GM19025 (cell line): Measurements from ENCODE around the gene HSF5.
A peak's percentile ranks its signal among the peaks of the same experiment; 100 is the strongest.

Experiments
- ATAC-seq: cut with Tn5 transposase; IDR thresholded peaks from one replicate; pipeline ENCODE4 v1.9.1; 2021; ENCODE audit warnings: mild to moderate bottlenecking, low read depth, moderate library complexity; ENCODE audit not compliant: unreplicated experiment

The HSF5 gene

DNA sequence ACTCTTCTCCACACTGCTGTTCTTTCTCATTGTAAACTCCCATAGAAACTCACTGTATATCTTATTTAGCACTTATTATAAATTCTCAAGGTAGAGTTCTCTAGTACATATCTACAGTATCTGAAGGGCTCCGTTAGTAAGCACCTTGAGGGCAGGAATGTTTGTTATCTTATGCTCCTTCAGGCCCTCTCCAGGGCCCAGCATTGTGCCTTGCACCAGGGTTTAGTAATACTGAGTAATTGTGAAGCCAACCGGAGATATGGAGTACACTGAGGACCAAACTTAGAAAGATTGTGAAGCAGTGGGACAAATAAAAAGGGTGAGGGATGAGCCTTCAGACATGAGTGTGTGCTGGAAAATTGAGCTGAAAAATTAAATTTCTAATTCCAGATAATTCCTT is 97.3 kb downstream of the HSF5 start:
- no peak for ATAC-seq

DNA sequence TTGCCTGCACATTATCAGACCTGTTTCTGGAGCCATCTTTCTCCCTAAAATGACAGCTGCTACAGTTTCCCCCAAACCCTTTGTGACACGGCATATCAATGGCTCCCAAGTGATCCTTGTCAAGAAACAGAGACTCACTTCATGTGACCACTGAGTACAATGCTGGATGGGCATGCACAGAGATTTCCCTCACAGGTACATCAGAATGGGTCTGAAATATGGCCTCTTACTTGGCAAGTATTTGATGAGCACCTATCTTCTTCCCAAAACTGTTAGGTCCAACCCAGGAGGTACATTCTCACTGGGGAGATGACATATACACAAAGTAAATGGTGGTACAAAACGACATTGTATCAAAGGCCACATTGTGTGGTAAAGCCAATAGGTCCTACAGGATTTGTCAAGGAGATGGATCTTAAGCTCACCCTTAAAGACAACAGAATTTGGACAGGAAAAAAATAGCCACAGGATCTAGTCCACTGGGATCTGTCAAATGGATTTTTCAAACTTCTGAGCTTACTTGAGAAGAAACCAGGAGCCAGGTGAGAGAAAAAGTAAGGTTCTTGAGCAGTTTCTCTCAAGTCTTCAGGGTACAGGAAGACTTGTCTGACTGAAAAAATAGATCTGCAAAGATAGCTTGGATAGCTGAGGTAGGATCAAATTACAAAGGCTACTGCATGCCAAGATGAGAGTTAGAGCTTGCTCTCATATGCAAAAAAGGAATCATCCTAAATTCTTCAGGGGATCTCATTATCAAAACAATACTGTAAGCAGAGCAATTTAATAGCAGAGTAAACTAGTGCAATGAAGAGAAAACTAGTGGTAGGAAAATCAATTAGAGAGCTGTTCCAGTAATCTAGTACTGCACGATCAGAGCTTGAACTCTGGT is 99.7 kb downstream of the HSF5 start:
- ATAC-seq: no peak

DNA sequence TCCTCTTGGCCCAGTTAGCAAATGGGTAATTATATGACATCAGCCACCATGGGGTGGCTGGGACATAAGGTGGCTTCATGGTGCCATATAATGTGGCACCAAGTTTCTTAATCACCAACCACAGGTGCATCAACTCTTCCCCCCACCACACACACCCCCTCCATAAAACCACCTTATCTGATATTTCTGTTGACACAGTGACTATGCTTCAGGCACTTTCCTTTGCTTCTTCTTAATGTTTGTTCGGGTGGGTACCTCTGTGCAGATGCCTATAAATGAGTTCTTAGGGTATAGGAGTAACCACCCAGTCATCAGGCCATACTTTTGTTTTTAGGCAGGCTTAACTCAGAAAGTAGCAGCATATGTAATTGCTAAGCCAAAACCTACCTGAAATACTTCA is 100.4 kb downstream of the HSF5 start:
- ATAC-seq: no peak

DNA sequence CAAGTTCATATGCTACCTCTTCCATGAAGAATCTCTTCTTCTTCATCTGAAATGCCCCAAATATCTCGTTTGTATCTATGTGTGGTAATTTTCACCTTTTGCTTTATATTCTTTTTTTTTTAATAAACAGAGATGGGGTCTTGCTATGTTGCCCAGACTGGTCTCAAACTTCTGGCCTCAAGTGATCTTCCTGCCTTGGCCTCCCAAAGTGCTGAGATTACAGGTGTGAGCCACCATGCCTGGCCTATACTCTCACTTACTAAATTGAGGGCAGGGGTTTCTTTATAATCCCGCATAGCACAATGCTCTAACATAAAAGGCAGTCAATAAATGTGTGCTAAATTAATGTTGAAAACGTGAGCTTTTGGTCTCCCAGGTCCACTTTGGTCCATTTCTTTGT is 101.5 kb downstream of the HSF5 start:
- ATAC-seq: no peak

DNA sequence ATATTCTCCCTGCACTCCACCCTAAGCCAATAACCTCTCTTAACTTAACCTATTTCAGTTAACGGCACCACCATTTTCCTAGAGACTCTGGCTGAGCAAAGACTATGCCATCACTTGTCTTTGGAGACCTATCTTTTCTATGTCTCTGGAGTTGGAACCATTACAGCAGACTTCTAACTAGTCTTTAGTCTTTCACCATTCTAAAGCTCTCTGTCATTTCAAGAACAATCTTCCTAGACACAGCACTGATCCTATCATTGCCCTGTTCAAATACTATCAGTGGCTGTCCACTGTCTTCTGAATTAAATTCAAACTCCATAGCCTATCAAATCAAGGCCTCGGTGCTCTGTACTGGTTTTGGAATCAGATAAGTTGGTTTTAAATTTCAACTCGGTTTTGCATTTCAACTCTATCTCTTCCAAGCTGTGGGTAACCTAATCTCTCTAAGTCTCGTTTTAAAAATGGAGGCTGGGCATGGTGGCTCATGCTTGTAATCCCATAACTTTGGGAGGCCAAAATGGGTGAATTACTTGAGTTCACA is 102.8 kb downstream of the HSF5 start:
- ATAC-seq: no peak

DNA sequence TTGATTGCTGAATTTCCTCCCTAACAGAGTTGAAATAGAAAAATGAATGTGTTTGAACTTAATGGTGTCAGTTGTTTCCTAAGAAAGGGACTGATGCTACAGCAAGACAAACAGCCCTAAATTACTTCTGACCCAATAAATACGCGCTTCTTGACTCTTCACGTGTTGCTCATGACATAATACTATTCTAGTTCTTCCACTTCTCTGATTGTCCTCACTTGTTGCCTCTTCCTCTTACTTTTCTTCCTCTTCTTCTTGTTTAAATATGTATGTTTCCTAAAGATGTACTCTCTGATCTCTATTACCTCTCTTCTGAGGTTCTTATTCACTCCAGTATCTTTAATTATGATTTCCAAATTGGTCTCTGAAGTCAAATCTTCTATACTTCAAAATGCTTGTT is 103.3 kb downstream of the HSF5 start:
- no peak for ATAC-seq

DNA sequence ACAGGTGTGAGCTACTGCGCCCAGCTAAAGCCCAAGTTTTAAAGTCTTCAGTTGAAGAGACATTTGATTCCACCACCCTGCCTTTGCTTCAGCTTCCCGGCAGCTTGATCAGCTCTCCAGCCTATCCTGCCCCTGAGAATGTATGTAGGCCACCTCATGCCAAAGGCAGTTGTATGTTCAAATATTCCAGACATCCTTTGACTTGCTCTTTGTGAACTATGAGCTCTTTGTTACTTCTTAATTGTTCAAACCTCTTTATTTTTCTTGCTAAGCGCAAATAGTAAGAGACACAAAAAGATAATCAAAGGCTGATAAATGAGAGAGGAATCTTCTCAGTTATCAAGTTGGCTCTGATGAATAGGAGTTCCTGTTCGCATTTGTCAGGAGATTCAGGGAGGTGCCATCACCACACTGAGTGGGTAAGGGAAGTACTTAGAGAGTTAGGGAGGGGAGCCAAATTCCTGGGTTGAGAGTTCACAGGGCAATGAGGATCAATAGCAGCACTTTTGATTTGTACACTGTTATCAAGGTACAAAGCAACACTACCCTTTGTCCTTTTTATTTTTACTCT is 104.2 kb downstream of the HSF5 start:
- ATAC-seq: no peak

DNA sequence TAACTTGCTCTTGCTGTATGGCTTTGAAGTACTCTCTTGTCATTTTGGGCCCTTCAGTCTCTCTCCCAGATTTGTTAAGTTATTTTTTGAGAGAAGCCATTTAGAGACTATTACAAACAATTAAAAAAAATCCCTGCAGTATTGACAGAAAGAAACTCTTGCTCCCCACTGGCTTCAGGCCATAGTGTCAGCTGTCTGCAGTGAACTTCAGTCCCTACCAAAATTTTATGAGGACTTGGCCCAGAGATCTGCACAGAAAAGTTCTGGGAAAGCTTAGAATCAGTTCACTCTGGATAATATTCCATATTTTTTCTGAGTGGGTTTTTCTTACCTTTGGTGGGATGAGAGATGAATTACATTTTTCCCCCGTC is 105.4 kb downstream of the HSF5 start:
- no peak for ATAC-seq

DNA sequence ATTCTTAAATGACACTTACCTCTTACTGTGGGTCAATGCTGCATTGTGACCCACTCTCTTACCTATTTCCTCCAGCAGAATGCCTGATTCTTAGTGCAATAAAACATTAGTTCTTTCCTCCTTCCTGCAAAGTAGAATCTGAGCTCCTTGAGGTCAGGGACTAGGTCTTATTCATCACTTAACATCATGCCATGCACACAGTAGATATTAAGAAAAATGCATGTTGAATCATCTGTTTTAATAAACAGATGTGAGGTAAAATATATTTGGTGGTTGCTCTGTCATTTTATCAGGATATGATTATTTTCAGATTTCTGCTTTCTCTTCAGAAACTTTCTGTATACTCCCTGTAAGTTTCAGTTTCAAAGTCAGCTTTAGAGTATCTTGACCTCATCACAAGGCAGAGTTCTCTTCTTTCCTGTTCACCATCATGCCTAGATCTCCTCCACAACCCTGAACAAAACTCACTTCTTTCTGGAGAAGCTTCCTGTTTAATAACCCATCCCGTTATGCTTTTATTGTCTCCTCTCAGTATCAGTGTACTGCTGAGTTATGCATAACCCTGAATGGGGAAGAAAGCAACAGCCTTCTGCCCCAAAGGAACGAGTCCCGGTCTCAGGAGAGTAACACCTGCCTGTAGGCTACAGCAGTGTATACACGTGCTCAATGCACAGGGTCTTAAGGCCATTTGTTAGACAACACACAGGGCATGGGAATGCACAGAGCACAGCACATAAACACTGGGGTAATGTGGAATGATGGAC is 105.9 kb downstream of the HSF5 start:
- peak; percentile 67 for ATAC-seq

DNA sequence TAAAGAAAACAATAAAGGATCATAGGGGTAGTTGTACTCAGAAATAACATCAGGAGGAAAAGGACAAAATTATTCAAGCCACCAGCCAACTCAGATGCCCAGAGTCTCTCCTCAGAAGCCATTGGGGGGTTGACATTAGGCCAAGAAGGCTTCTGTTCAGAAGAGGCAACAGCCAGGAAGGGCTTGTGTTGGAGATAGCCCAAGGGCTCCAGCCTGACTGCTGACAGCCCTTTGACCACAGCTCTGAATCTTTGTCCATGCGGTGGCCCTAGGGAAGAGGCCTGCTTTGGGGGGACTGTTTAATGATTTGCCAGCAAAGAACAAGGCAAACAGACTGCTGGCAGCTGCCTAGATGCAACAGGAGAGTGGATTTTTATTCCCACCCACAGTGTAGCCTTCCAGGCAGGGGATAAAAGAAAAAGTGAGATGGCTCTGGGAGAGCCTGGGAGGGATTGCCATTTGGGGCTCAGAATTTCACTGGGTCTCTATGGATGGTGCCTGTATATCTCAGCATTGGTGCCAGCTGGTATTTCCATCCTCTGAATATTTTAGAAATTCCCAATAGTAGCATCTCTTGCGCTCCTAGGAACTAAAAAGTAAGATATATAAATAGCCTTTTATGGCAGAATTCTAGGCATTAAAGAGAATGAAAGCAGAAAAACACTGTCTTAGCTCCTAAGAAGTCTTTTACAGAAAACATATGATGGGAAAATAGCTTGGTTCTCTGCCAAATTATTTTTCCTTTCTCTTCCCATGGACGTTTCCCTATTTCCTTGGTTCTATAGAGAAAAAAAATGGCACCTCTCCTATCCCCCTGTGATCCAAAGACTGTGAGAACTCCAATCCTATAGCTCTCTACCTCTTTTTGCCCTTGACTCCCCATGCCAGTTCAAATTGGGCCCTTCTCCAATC is 106.8 kb downstream of the HSF5 start:
- no peak for ATAC-seq

DNA sequence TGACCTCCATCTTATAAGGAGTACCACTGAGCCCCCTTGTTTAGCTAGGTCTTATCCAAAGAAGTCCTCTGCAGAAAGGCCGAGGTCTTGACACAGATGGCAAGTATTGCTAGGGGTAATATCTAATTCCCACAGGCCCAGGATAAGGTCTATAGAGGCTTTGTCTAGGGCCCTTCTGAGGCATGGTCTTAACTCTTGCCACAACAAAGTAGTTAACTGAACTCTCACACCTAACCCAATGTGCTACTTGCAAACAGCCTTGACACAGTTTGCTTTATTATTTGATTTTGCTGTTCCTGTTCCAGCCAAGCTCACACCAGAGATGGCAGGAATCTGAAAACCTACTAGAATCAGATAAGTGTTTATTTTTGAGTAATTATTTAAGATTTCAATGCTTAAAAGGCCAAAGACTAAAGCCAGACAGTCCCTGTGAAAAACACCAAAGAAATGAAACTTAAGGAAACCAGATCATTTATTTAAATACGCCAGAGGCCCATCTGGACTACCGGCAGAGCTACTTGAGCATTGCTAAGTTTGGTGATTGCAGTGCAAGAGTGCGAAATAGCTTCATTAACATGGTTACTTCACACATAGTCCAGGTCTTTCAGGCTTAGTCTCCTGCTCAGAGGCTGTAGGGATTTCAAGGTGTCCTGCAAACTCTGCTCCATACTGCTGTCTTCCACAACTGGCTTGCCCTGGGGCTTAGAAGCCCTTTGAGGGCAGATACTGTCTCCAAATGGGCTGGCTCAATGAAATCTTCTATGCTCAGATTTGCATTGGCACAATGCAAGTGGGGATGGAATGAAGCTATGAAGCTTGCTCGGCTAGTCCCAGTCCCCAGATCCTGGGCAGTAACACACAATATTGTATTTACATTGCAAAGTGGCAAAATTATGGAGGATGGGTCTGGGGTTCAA is 107.7 kb downstream of the HSF5 start:
- no peak for ATAC-seq

DNA sequence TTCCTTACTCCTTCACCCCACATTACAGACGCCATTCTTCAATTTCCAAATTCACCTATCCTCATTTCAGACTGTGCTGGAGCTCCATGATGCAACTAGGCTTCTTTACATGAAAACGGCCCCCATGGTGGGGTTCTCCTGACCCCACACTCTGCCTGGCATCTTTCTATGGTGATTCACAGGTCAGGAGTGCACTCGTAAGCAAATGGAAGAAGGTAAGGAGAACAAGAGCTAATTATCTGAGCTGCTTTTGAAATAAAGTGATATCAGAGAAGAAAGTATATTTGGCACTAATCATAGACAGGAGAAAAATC is 108.7 kb downstream of the HSF5 start:
- ATAC-seq: no peak

DNA sequence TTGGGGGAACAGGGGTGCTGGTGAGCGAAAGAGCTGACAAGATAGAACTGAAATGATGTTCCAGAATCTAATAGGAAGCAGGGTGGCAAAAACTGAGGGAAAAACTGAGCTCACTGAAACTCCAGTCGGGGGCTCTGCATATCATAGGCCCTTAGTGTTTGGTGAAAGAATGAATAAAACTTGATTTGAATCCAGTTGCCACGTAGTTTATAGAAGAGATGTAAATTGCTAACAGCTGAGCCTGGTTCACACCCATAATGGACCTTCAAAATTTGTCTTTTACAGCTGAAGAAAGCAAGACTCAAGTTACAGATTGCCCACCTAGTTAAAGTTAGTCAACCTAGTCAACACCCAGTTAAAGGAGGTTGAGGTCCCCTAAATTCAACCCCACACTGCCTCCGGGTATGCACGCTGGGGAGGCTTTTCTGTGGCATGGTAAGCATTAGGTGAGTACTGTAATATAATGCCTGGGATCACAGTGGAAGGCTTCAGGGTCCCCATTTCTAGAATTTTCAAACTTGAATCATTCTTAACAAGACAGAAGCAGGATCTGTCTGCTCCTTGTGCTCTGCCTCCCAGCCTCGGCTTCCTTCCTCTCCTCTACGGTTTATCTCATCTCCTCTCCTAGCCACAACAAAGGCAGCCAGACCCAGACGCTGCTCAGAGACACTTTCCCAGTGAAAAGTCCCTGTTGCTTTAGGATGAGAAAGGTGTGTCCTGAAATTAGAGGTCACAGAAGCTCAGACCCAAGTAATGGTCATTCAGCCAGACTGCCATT is 109.3 kb downstream of the HSF5 start:
- no peak for ATAC-seq

DNA sequence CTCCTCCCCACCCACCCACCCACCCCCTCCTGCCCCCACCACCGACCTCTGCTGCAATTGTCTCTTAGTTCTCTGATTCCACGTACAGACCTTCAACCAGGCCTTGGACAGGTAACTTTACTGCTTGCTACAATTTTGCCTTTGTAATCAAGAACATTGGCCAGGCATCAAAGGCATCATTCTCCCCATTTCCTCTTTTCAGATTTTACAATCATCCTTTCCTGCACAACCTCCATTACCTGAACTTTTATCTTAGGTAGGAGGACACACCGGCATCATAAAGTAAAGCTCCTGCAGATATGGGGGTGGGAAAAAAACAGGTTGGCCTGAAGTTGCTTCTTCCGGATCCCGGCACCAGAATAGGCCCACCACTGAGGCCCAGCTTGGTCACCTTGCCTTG is 110.5 kb downstream of the HSF5 start:
- no peak for ATAC-seq

DNA sequence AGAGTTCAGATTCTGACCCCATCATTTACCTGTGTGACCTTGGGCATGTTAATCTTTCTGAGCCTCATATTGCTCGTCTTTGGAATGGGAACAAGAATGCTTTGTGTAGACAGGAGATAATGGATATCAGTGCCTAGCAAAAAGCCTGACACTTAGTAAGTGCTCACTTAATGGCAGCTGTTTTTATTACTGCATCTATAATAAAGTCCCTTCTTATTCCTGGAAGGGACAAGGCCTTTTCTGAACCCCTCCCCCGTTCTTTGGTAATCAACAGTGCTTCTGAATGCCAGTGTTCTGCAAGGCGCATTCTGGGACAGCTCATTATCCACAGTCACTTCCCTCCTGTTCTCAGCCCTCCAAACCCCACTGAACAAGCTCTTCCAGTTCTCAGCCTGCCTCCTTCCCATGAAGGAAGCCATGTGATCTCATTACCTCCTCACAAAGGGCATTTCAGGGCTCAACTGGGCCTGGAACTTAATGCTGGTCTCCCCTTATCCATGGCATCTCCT is 111.1 kb downstream of the HSF5 start:
- no peak for ATAC-seq

DNA sequence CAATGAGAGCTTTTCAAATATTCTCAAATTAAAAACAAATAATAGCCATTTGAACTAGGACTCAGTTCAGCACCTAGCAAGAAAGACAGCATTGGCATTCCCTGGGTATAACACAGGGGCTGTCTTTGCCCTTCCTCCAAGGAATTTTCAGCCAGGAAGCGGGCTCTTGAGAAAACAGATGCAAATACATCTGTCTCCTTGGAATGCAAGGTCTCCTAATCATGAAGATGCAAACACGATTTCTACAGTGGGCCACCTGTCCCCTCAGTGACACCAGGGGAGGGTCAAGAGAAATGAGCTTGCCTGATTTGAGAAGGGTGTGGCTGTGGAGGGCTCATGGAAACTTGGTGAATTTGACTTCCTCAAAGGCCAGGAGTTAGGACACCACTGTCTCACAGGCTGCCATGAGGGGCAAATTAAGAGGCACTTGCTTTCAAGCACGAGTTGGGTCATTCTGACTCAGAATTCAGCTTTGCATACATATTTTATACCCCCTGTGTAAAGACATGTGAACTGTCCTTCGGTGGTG is 111.7 kb downstream of the HSF5 start:
- no peak for ATAC-seq

DNA sequence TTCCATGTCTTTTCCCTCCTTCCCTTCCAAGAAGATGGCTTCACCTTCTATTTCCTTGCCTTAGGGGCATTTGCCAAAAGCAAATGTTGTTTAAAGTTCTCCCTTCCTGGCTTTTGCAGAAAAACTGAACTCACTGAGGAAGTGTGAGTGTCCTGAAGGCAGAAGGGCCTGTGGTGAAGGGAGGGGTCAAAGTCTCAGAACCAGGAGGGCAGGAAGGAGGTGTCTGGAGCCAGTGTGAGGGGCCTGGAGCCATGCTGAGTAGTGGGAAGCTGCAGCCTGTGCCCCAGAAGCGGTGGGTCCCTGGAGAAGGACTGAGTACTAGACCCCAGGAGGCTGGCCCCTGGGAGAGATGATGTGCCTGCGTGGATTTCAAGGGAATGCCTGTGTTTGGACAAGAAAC is 112.4 kb downstream of the HSF5 start:
- no peak for ATAC-seq

DNA sequence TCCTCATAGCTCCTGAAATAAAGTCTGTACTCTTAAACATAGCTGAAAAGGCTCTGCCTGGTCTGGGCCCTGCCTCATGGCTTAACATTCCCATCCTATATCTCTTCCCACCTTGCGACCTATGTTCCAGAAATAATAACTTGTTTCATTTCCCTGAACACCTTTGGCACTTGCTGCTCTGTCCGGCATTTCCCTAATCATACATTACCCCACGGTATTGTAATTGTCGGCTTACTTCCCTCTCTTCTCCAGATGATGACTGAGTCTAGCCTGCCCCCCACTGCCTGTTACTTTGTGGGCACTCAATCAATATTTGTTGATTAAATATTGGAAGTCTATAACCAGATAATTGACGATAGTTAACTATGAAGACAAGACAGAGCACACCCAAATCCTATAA is 113.0 kb downstream of the HSF5 start:
- no peak for ATAC-seq
